Endothelial cell of umbilical vein (primary cell): ENCODE data around the gene AJAP1. TPM values are rescaled to one million over a fixed set of nuclear protein-coding genes. Genes with fewer than 3 reads are reported as not detected.

Experiments
- BruUV-seq: library from RNA; stranded (reverse); fragments of 400-500 nt; replicated peaks from 2 replicates; lab custom pipeline; 2021; lab: Mats Ljungman, UMichigan
- CTCF ChIA-PET: fragments of 300-600, 350-600 bp; sonication (Branson Sonifier 250); formaldehyde crosslinking; loops from one replicate; lab custom pipeline; 2021; ENCODE audit warnings: antibody characterized with exemption, inconsistent platforms; lab: Charles Lee
- POLR2A ChIA-PET: fragments of 300-600, 350-600 bp; sonication (Branson Sonifier 250); formaldehyde crosslinking; loops from one replicate; lab custom pipeline; 2021; ENCODE audit warnings: antibody characterized with exemption, inconsistent platforms; lab: Charles Lee
- DNase-seq: peaks from one replicate; pipeline ENCODE4 v3.0.0-alpha.2; 2011; ENCODE audit warnings: low read depth, low spot score
- FAIRE-seq: peaks from 2 replicates; lab custom pipeline; 2011; peaks lifted over from hg19 to GRCh38; lab: Jason Lieb, UNC
- H2AFZ ChIP-seq: 2 replicates; pipeline ENCODE4 v1.6.0; 2012; ENCODE audit warnings: low read depth, low read length, control low read depth, inconsistent platforms
- H3K27ac ChIP-seq: 2 replicates; pipeline ENCODE4 v1.5.1; 2011; ENCODE audit warnings: low read depth, mild to moderate bottlenecking, control low read depth, low read length, moderate library complexity; ENCODE audit not compliant: insufficient read depth
- H3K27me3 ChIP-seq, 2 experiments: 2 replicates each; pipeline versions ENCODE4 v1.6.0 to v1.6.1; 2011; ENCODE audit warnings: low read length in 2 of 2, mixed read lengths in 1 of 2; ENCODE audit not compliant: control insufficient read depth in 2 of 2, insufficient read depth in 2 of 2
- H3K36me3 ChIP-seq, 2 experiments: 2 replicates in 1 of 2; 3 replicates in 1 of 2; pipeline ENCODE4 v1.5.1; 2011; ENCODE audit warnings: low read length in 2 of 2, mild to moderate bottlenecking in 1 of 2, moderate library complexity in 1 of 2; ENCODE audit not compliant: control insufficient read depth in 2 of 2, insufficient read depth in 2 of 2; ENCODE audit errors: extremely low read depth in 1 of 2
- H3K4me1 ChIP-seq: 3 replicates; pipeline ENCODE4 v1.5.1; 2011; ENCODE audit warnings: mild to moderate bottlenecking, low read length; ENCODE audit not compliant: control insufficient read depth, insufficient read depth; ENCODE audit errors: extremely low read depth
- H3K4me2 ChIP-seq: 2 replicates; pipeline ENCODE4 v1.6.1; 2011; ENCODE audit warnings: low read length, control low read depth, mixed read lengths; ENCODE audit not compliant: insufficient read depth
- H3K4me3 ChIP-seq, 3 experiments: fragments of 200-600 bp in 1 of 3; sonication (generic), shearing (Covaris generic) in 1 of 3; replicated peaks in 1 of 3; 2 replicates each; pipeline ENCODE4 v1.5.1; 2011 to 2016; ENCODE audit warnings: control low read depth in 3 of 3, low read length in 3 of 3, mild to moderate bottlenecking in 2 of 3, inconsistent platforms in 1 of 3, low read depth in 1 of 3, moderate library complexity in 1 of 3; ENCODE audit not compliant: insufficient read depth in 1 of 3
- H3K79me2 ChIP-seq: 2 replicates; pipeline ENCODE4 v1.6.0; 2012; ENCODE audit warnings: low read length, inconsistent platforms; ENCODE audit not compliant: control insufficient read depth, insufficient read depth
- H3K9ac ChIP-seq: replicated peaks from 2 replicates; pipeline ENCODE3; 2011; ENCODE audit warnings: low read length, control low read depth; ENCODE audit not compliant: insufficient read depth; ENCODE audit errors: extremely low read depth
- H3K9me1 ChIP-seq: replicated peaks from 3 replicates; pipeline ENCODE4 v1.6.0; 2011; ENCODE audit warnings: mild to moderate bottlenecking, low read length; ENCODE audit not compliant: control insufficient read depth, insufficient read depth; ENCODE audit errors: extremely low read depth
- H3K9me3 ChIP-seq: replicated peaks from 2 replicates; pipeline ENCODE4 v1.5.1; 2012; ENCODE audit warnings: low read length, inconsistent platforms; ENCODE audit not compliant: control insufficient read depth, insufficient read depth
- H4K20me1 ChIP-seq: replicated peaks from 2 replicates; pipeline ENCODE3; 2011; ENCODE audit warnings: mild to moderate bottlenecking, low read length; ENCODE audit not compliant: control insufficient read depth, insufficient read depth; ENCODE audit errors: extremely low read depth
- CTCF ChIP-seq, 2 donors: IDR thresholded peaks; 1 replicate in 1 of 2; 2 replicates in 1 of 2; pipeline ENCODE4 v1.5.1; 2011; ENCODE audit warnings: low read length in 2 of 2, mild to moderate bottlenecking in 2 of 2, moderate library complexity in 2 of 2, control low read depth in 1 of 2, inconsistent platforms in 1 of 2, low read depth in 1 of 2; ENCODE audit not compliant: insufficient read depth in 1 of 2; ENCODE audit errors: extremely low read depth in 1 of 2
- EZH2 ChIP-seq: IDR thresholded peaks from 2 replicates; pipeline ENCODE4 v1.6.1; 2012; ENCODE audit warnings: borderline replicate concordance, low read depth, mild to moderate bottlenecking, moderate library complexity, low read length, inconsistent platforms; ENCODE audit not compliant: severe bottlenecking
- FOS ChIP-seq: IDR thresholded peaks from 2 replicates; pipeline ENCODE4 v1.6.1; 2011; ENCODE audit warnings: mild to moderate bottlenecking, low read length, moderate library complexity, borderline replicate concordance; ENCODE audit not compliant: insufficient read depth
- GATA2 ChIP-seq: IDR thresholded peaks from 2 replicates; pipeline ENCODE4 v1.7.0; 2011; ENCODE audit warnings: low read depth, mild to moderate bottlenecking, moderate library complexity, mixed read lengths, low read length; ENCODE audit not compliant: insufficient read length, insufficient read depth
- JUN ChIP-seq: IDR thresholded peaks from 2 replicates; pipeline ENCODE4 v1.6.1; 2011; ENCODE audit warnings: borderline replicate concordance, low read depth; ENCODE audit not compliant: insufficient read length, insufficient read depth
- MAX ChIP-seq: IDR thresholded peaks from 2 replicates; pipeline ENCODE4 v1.6.1; 2011; ENCODE audit not compliant: insufficient read depth, insufficient read length
- MYC ChIP-seq: IDR thresholded peaks from one replicate; pipeline ENCODE4 v1.6.1; 2011; ENCODE audit warnings: mild to moderate bottlenecking, low read depth, low read length
- POLR2A ChIP-seq: IDR thresholded peaks from 2 replicates; pipeline ENCODE4 v1.6.1; 2012; ENCODE audit warnings: low read depth, mild to moderate bottlenecking, control low read depth, low read length
- POLR2AphosphoS5 ChIP-seq: IDR thresholded peaks from 2 replicates; pipeline ENCODE4 v1.6.1; 2012; ENCODE audit warnings: low read depth, mild to moderate bottlenecking, control low read depth, low read length, moderate library complexity; ENCODE audit not compliant: insufficient read depth
- dilution Hi-C: fragments of 300-500 bp; cut with MboI; formaldehyde crosslinking; loops from one replicate; pipeline ENCODE4 v1.15.0; 2019; ENCODE audit warnings: low sequenced_read_pairs; ENCODE audit not compliant: extremely low pct_ligation_motif_present
- intact Hi-C: fragments of 100-400 bp; cut with micrococcal nuclease; formaldehyde crosslinking; loops from one replicate; pipeline ENCODE4 v1.10.0; 2022
- polyA plus RNA-seq, 4 experiments: library from polyadenylated mRNA; depleted of rRNA in 3 of 4; stranded (reverse) in 3 of 4; unstranded in 1 of 4; fragments of >200 nt; gene quantifications; 2 replicates each; pipeline versions ENCODE4 v1.2.1 to v1.2.3, GENCODE V29; 2011 to 2012; ENCODE audit warnings: missing spikeins in 1 of 4
- total RNA-seq: library from RNA; stranded (reverse); gene quantifications from 2 replicates; pipeline ENCODE4 v1.2.3, GENCODE V29; 2021

Gene AJAP1
- total and polyA plus RNA-seq, 2 donors (not counting 3 experiments of a cell fraction or from before 2014, with no cell fraction given) = not detected

DNA sequence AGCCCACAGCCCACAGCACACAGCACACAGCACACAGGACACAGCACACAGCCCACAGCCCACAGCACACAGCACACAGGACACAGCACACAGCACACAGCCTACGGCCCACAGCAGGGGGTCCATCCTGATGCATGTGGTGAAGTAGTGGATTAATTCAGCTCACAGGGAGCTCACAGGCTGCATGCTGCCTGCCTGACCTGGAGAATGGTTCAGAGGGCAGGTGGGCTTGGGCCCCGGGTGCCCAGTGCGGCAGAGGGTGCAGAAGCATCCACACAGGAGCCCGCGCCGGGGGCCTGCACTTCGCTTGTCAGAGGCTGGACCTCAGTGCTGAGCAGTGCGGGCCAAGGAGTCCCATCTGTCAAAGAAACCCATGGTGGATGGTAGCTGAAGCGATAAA, 21.1 kb upstream of the AJAP1 start:
- H3K9ac ChIP-seq = no peak overlapping the region
- FAIRE-seq = no peak
- H3K36me3 ChIP-seq = no peaks in the 10 kb centered on the region
- BruUV-seq = no TSS peak
- no peak overlapping the region for H3K27ac ChIP-seq
- dilution Hi-C loops (no loop called here), intact Hi-C loops (no loop called here)
- H3K79me2 ChIP-seq = no peaks in the 10 kb centered on the region
- no peaks in the 10 kb centered on the region for H3K9me1 ChIP-seq
- no peak overlapping the region for H3K4me3 ChIP-seq
- TF ChIP-seq EZH2 = no peak
- TF ChIP-seq POLR2A = no peak
- no peak for TF ChIP-seq MYC
- TF ChIP-seq JUN = no peak
- no peak for TF ChIP-seq FOS
- no peak for TF ChIP-seq GATA2
- TF ChIP-seq CTCF (IDR thresholded peaks at IDR 0.05; ENCODE audit: extremely low read depth in 1 of 2, insufficient read depth in 1 of 2, low read depth in 1 of 2, low read length in 2 of 2) = no peak
- no peak for TF ChIP-seq POLR2AphosphoS5
- no peak for TF ChIP-seq MAX
- DNase-seq = no peak
- H3K9me3 ChIP-seq = no peaks in the 10 kb centered on the region
- H2AFZ ChIP-seq = no peak overlapping the region
- H3K27me3 ChIP-seq = no peaks in the 10 kb centered on the region
- H4K20me1 ChIP-seq = no peaks in the 10 kb centered on the region
- ChIA-PET POLR2A (no interaction called here), CTCF (no interaction called here)
- no peaks in the 10 kb centered on the region for H3K4me1 ChIP-seq
- H3K4me2 ChIP-seq = no peak overlapping the region
